Keratinocyte (primary cell): ENCODE results near the gene NOP14.
"Not testable (repeated sequence)": the region's sequence is repeated elsewhere in the genome, so short reads cannot be mapped to it uniquely, and the experiment has no call there.

ENCODE experiments used
- CTCF ChIP-seq, 3 experiments: IDR thresholded peaks in 1 of 3; conservative IDR thresholded peaks in 1 of 3; optimal IDR thresholded peaks in 1 of 3; 2 replicates in 2 of 3; 3 replicates in 1 of 3; pipeline versions ENCODE3 to v1.5.1; 2011; ENCODE audit warnings: low read length in 3 of 3, mild to moderate bottlenecking in 3 of 3, moderate library complexity in 2 of 3, control low read depth in 1 of 3, inconsistent platforms in 1 of 3; ENCODE audit not compliant: insufficient read depth in 2 of 3; ENCODE audit errors: extremely low read depth in 1 of 3
- EZH2 ChIP-seq: IDR thresholded peaks from one replicate; pipeline ENCODE4 v1.6.1; 2012; ENCODE audit warnings: inconsistent platforms, mild to moderate bottlenecking, low read length, moderate library complexity

- not testable (repeated sequence) for TF ChIP-seq CTCF (optimal IDR thresholded peaks at IDR 0.05 in 1 of 3, IDR thresholded peaks at IDR 0.05 in 1 of 3, conservative IDR thresholded peaks at IDR 0.05 in 1 of 3; ENCODE audit: extremely low read depth in 1 of 3, insufficient read depth in 2 of 3, low read length in 3 of 3); EZH2
Observed at GRCh38 chr4:2983715-2984114, 20.5 kb upstream of the NOP14 start.
